Fibroblast of peridontal ligament (primary cell): ENCODE data around the gene PLXNA4.

Source experiments
- DNase-seq: peaks from one replicate; pipeline ENCODE4 v3.0.0-alpha.2; 2010; ENCODE audit errors: extremely low read depth

Gene PLXNA4

GRCh38 chr7:132113536-132114371, 462.5 kb downstream of the PLXNA4 start:
- no peak for DNase-seq

GRCh38 chr7:132112657-132113056, 463.6 kb downstream of the PLXNA4 start:
- DNase-seq, result no peak

- no peak for DNase-seq
Measured at GRCh38 chr7:132112106-132112505, 464.2 kb downstream of the PLXNA4 start.

GRCh38 chr7:132110692-132111091, 465.6 kb downstream of the PLXNA4 start:
- DNase-seq, result no peak

GRCh38 chr7:132109769-132110168, 466.5 kb downstream of the PLXNA4 start:
- DNase-seq, result no peak

- DNase-seq, result no peak
Measured at GRCh38 chr7:132108563-132108962, 467.7 kb downstream of the PLXNA4 start.

GRCh38 chr7:132106491-132106890, 469.8 kb downstream of the PLXNA4 start:
- DNase-seq, result no peak

- DNase-seq, result no peak
Measured at GRCh38 chr7:132105096-132105495, 471.2 kb downstream of the PLXNA4 start.

GRCh38 chr7:132103718-132104117, 472.6 kb downstream of the PLXNA4 start:
- no peak for DNase-seq

GRCh38 chr7:132102942-132103341, 473.3 kb downstream of the PLXNA4 start:
- DNase-seq, result no peak

- DNase-seq, result no peak
Measured at GRCh38 chr7:132102391-132102790, 473.9 kb downstream of the PLXNA4 start.

GRCh38 chr7:132100981-132101380, 475.3 kb downstream of the PLXNA4 start:
- no peak for DNase-seq

- no peak for DNase-seq
Measured at GRCh38 chr7:132100483-132100882, 475.8 kb downstream of the PLXNA4 start.

GRCh38 chr7:132099163-132099562, 477.1 kb downstream of the PLXNA4 start:
- DNase-seq, result no peak

- DNase-seq, result no peak
Measured at GRCh38 chr7:132098327-132098726, 477.9 kb downstream of the PLXNA4 start.

GRCh38 chr7:132097550-132098134, 478.6 kb downstream of the PLXNA4 start:
- no peak for DNase-seq

- no peak for DNase-seq
Measured at GRCh38 chr7:132095111-132095765, 481.0 kb downstream of the PLXNA4 start.

- DNase-seq, result no peak
Measured at GRCh38 chr7:132092106-132092505, 484.2 kb downstream of the PLXNA4 start.

- DNase-seq, result no peak
Measured at GRCh38 chr7:132091706-132092105, 484.6 kb downstream of the PLXNA4 start.

- no peak for DNase-seq
Measured at GRCh38 chr7:132090444-132090843, 485.8 kb downstream of the PLXNA4 start.

- DNase-seq, result no peak
Measured at GRCh38 chr7:132089356-132089755, 486.9 kb downstream of the PLXNA4 start.

- no peak for DNase-seq
Measured at GRCh38 chr7:132087421-132087820, 488.8 kb downstream of the PLXNA4 start.
